GM18907 (cell line): ENCODE results near the gene RPS6KC1.
"Not testable (repeated sequence)": the region's sequence is repeated elsewhere in the genome, so short reads cannot be mapped to it uniquely, and the experiment has no call there.

ENCODE experiments used
- ATAC-seq: cut with Tn5 transposase; IDR thresholded peaks from one replicate; pipeline ENCODE4 v1.9.1; 2021; ENCODE audit warnings: mild to moderate bottlenecking, moderate library complexity; ENCODE audit not compliant: unreplicated experiment

RPS6KC1 gene

DNA sequence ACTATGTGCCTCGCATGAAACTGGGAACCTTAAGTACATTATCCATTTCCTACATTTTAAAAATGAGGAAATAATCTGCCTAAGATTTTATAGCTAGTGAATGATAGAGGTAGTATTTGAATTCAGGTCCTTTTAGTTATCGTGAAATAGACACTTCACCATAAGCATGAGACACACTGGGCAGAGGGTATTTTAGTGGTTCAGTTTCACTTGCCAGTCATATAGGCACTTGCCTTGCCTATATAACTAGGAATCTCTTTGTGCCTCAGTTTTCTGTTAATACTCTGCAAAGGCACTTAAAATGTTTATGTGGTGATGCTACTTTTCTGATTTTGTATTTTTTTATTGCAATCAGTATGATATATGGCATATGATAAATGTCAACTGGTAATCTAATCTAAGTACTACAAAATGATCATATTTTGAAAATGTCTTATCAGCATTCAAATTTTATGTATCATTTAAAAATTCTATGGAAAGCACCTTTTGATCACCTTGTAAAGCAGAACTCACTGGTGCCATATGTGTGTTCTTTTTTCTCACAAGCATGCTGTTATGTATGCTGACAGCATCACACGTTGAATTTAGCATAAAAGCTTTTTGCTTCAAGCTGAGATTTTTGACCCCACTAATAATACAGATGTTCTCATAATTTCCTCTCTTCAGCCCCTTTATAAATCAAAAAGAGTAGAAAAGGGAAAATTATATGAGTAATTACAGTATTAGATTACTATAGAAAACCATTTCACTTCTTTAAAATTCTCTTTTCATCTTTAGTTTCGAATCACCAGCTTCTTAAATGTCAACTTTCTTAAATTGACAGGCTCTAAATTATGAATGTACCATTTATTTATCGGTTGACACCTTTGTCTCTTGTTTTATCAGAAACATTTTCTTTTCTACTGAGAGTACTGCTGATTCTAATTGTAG lies 52.6 kb downstream of the RPS6KC1 start:
- ATAC-seq = peak; percentile 61

DNA sequence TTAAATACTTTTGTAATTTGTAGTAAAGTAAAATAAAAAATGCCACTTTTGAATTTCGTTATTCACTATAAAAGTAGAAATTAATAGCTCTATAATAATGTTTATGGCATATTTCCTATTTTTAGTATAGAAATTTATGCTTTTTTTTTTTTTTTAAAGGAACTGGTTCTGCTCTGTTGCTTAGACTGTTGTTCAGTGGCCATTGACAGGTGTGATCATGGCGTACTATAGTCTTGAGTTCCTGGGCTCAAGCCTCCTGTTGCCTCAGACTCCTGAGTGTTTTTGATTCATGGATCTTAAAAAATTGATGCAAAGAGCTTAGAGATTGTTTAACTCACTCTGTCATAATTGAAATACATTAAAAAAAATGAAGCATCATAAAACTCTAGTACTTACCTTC lies 53.6 kb downstream of the RPS6KC1 start:
- ATAC-seq = no peak

DNA sequence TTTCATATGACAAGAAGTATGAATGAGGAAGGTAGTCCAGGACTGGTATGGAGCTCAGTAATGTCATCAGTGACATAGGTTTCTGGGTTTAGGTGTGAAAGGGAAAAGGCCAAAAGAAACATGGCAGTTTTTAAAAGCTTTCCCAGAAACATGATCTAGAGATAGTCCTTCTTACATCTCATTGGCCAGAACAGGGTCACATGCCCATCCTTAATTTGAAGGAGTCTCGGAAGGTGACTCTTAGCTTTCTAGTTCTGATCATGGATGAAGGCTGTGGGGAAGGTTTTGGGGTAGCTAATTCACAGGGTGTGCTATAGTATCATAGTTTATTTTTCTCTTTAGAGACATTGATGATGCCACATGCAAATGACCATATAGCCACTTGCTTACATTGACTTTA lies 55.3 kb downstream of the RPS6KC1 start:
- no peak for ATAC-seq

DNA sequence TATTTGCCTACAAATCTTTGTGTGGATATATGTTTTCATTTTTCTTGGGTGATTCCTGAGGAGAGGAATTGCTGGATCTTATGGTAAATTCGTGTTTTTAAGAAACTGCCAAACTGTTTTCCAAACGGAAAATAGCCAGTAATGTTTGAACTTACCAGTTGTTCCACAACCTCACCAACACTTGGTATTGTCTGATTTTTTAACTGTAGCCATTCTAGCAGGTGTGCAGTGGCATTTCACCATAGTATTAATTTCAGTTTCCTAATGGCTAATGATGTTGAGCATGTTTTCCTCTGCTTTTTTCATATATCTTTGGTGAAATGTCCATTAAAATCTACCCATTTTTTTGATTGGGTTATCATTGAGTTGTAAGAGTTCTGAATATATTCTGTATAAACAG lies 56.6 kb downstream of the RPS6KC1 start:
- ATAC-seq = no peak

DNA sequence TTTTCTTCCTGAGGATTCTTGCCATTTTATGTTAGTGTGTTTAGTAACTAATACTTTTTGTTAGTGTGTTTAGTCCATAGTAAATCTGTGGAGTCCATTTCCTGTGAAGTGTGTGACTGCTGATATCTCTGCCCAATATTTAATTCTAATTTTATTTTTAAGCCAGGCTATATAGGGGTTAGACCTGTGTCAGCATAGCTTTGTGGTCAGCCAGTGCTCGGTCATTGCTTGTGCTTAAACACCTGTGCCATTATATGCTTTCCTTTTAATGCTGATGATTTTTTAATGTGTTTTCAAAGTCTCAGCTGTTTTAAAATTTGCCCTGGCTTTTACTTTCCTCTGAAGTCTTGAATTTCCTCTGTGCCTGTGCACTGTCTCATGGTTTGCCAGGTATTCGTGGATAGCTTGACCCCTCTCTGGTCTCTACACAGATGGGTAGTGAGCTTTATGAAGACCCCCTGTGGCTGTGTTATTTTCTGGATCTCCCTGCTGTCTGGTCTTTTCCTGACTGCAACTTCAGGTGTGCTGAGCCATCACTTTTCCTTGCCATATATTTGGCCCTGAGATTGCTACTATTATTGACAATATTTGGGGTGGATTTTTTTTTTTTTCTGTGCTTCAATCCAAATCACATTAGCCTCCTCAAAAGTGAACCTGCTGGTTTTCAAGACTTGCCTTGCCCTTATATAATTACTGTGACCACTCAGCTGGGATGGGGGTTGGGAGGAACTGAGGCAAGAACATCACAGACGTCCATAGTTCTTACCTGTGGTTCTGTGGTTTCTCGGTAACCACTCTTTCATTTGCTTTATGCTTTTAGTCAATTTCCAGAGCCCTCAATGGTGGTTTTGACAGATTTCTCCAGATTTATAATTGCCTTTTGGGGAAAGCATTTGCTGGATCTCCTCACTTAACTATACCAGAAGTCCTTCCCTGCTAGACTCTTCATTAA lies 59.6 kb downstream of the RPS6KC1 start:
- ATAC-seq = peak; percentile 90

DNA sequence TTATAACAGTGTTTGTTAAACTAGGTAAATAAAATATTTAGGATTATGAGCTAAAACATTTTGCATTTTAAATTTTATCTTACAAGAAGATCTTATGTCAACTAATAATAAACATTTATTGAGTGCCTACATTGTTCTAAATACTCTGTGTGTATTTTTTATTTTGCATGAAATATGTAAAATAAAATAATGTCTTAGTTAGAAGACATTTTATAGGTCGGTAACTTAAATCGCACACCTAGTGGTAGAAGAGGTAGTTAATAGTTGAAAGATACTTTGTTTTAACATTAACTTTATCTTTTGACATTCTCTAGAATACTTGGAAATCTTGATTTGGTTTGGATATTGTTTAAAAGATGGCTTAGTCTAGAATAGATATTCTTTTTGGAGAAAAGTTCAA lies 60.5 kb downstream of the RPS6KC1 start:
- ATAC-seq = no peak

DNA sequence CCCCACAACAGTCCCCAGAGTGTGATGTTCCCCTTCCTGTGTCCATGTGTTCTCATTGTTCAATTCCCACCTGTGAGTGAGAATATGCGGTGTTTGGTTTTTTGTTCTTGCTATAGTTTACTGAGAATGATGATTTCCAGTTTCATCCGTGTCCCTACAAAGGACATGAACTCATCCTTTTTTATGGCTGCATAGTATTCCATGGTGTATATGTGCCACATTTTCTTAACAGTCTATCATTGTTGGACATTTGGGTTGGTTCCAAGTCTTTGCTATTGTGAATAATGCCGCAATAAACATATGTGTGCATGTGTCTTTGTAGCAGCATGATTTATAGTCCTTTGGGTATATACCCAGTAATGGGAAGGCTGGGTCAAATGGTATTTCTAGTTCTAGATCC lies 61.7 kb downstream of the RPS6KC1 start:
- not testable (repeated sequence) for ATAC-seq

DNA sequence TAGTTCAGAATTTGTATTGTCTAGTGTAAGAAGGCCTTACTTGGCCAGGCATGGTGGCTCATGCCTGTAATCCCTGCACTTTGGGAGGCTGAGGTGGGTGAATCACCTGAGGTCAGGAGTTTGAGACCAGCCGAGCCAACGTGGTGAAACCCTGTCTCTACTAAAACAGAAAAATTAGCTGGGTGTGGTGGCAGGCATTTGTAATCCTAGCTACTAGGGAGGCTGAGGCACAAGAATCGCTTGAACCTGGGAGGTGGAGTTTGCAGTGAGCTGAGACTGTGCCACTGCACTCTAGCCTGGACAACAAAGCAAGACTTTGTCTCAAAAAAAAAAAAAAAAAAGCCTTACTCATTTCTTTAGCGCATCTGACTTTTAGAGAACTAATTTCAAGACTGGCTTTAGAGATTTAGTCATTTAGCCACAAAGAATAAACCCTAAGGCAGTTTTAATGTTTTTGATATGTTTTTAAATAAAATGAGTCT lies 66.7 kb downstream of the RPS6KC1 start:
- not testable (repeated sequence) for ATAC-seq

DNA sequence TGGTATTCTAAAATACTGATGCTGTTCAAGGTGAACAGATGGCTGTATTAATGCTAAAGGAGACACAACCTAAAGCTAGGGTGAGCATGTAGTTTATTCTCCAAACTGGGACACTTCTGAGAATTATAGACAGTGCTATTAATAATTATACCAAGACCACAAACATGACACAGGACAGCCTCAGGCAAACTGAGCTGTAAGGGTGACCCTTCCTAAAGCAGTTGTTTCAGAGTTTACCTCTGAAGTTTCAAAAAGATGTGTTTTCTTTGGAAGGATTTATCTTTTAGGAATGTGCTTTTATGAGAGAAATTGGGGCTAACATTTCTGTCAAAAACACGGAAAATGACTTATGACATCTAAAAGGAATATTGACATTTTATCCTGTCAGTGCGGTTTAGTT lies 68.8 kb downstream of the RPS6KC1 start:
- ATAC-seq = no peak

DNA sequence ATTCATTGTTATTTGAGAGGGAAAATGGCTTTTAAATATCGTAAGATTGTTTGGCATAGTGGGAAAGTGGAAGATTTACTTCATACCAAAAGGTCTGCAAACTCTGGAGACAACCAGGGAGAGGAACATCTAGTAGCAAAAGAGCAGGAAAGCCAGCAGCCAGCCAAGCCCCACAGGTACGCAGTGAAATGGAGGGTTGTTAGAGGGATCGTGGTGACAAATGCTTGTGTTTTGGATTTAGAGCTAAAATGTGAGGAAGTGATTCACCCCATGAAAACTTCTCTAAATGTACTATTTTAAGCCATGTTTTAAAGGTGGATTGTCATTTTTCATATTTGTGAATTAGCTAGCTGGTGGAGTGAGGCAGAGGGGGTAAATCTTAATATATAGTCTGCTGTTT lies 69.3 kb downstream of the RPS6KC1 start:
- no peak for ATAC-seq

DNA sequence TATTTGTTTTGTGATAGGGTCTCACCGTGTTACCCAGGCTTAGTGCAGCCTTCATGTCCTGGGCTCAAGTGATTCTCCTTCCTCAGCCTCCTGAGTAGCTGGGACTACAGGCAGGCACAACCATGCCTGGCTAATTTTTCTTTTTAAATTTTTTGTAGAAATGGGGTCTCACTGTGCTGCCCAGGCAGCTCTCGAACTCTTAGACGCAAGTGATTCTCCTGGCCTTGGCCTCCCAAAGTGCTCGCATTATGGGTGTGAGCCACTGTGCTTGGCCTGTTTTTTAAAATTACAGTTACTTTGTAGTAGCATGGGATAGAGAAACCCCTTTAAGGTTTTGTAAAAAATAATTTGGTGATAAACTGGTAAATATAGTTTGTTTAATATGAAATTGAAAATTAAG lies 69.9 kb downstream of the RPS6KC1 start:
- no peak for ATAC-seq

DNA sequence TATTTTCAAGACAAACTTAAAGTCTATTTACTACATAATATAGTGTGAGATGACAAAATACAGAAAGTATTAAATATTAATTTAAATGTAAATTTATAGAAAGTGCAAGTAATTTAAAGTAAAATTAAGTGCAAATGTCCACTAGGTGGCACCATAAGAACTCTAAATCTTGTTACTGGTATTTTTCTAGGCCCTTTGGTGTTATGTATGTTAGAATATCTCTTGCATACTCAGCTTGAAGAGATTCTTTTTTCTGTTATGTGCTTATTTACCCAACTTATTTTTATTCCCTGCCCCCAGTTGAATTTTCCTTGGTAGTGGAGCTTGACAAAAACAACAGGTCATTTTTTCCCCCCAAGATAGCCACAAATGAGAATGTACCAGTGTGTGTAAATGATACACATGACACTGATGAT lies 71.5 kb downstream of the RPS6KC1 start:
- ATAC-seq = no peak

DNA sequence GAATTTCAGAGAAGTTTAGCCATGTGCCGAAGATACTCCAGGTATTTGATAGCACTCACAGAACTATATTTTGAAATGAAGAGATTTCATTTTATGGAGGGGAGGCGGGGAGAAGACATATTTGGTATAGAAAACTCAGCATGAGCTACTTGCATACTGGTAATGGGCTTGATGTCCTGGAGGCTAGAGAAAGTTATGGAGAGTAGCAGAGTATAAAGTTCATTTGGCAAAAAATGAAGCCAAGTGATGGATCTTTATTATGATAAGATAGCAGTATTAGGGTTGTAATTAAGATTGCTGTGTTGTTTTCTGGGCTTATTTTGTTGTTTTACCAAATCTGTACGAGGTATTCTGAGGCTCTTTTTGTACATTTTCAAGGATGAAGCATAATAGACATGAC lies 72.0 kb downstream of the RPS6KC1 start:
- no peak for ATAC-seq

DNA sequence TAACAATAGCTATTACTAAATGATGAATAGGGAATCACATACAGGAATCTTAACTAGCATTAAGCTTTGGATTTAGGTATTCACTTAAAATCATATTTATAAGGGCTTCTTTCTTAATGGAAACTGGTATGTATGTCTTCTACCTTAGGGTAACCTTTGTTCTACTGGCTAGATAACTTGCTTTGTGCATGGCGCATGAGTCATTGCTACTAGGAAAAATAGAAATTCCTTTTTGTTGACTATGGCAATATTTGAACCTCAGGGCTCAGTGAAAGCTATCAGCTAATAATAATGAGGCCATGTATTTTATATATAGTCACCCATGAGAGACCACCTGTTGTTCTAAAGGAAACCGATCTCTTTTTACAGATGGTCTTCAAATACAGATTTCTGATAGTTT lies 72.5 kb downstream of the RPS6KC1 start:
- no peak for ATAC-seq

DNA sequence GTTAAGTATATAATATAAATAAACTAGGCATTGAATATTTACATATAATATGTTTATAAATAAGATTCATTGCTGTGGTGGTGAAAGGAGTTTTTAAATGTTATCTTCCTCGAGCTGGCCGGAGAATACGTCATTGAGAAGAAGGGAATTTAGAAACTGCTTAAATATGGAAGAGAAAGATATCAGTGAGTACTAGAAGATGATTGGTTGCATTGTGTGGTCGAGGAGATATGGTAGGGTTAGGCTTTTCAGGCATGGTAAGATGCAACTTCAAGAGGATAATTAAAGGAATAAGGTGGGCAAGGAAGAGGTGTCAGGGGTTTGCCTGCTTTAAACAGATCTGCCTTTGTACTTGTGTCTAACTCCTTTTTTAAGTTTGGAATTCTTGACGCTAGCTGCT lies 73.5 kb downstream of the RPS6KC1 start:
- ATAC-seq = no peak

DNA sequence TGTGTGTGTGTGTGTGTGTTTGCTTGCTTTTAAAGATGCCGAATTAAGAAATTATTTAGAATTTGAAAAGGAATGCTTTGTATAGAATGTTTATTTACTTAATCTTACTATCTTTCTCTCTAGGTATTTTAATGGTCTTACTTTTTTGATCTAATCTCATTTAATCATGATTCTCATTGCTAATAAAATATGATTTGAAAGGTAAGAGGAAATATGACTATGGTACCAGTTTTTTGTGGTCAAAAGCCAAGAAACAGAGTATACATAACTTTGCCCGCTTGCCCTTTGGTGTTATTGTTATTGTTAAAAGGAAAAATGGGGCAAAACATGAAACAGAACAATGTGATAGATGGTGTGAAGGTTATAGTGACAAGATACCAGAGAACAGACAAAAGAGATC lies 74.6 kb downstream of the RPS6KC1 start:
- no peak for ATAC-seq

DNA sequence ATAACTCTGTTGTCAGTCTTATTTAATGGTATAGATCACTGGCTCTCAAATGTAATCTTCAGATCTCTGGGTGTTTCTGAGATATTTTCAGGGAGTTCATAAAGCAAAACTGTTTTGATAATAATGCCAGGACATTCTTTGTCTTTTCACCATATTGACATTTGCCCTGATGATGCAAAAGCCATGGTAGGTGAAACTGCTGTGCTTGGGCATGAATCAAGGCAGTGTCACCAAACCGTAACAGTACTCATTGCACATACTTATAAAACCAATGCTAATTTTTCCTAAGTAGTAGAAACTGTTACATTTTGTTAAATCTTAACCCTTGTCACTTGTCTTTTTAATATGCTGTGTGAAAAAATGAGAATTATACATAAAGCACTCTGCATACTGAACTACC lies 76.0 kb downstream of the RPS6KC1 start:
- no peak for ATAC-seq

DNA sequence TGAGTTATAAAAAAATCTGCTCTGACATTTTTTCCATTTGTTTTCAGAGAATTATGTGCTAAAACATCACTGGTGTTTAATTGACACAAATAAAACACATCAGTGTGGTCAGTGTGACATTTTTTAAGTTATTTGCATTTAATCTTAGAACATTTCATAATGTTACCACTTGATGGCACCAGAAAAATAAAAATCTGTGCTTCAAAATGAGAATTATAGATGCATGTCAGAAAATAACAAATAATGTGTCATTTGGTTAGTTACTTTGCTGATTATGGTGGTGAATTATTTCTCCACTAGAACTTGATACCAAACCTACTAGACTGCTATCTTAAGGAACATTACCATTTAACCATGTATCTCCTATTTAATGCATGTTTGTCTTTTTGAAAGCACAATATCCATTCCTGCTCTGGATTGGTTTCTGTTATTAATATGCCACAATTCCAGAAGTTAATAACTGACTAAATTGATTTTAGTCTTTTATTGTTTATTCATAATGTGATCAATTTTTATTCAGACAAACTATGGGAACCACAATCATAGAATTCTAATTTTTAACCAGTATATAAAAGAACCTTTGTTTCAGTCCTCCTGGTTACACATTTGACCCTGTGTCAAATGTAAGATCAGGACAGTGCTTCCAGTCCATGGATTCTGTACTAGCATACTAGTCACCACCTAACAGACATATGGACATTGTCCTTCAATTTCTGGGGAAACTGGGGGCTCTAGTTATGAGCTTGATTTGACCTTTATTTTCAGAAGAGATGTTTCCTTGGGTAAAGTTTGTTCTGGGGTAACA lies 81.0 kb downstream of the RPS6KC1 start:
- ATAC-seq = no peak

DNA sequence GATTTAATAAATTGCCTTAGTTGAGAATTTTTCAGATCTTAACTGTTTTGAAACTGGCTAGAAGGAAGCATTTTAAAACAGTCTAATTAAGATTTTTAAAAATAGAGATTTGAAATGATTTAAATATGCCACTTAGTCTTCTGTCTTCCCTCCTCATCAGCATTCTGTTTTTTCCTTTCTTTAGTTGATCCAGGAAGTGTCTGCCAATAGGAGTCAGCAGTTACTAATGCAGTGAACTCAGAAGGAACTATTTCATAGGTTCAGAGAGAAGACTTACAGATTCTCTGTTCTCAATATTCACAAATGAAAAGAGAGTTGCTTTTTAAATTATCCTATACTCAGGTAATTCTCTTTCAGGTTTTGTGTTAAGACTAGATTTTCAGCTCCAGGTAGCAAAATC lies 84.5 kb downstream of the RPS6KC1 start:
- no peak for ATAC-seq

DNA sequence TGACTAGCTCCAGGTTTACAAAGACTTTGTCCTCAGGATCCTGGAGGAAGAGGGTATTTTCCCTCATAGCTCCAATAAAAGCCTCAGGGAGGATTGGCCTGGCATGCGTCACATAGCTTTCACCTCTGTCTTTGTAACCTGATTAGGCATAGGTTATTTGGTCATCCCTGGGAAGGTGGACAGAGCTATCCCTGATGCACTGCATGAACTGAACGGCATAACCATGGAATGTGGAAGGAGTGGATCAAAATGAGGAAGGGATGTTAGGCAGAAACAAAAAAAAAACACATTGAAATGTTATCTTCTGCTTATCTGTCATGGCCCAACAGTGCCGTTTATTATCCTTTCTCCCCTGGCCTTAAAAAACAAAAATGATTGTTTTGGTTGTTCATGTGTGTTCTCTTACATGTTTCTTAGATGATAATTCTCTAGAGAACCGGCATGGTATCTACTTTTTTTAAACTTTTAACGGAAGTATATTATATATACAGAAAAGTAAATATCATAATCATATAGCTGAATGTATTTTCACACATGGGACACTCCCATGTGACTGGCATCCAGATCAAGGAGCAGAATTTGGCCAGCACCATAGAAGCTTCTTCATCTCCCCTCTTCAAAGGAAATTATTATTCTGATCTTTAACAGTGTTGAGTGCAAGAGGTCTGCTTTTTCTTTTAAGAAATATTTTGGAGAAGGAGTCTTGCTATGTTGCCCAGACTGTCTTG lies 85.3 kb downstream of the RPS6KC1 start:
- no peak for ATAC-seq
